ENCODE data around the gene CDC25A.

- TF ChIP-seq CTCF (IDR thresholded peaks at IDR 0.05): no peak
- no peak for TF ChIP-seq POLR2A (IDR thresholded peaks at IDR 0.05)
These were observed 50.7 kb downstream of the CDC25A start for GRCh38 chr3:48137425-48137999.
